Measurements from ENCODE around the gene EPHA8.

Gene EPHA8

GRCh38 chr1:22625262-22625925 is 62.1 kb downstream of the EPHA8 start:
- DNase-seq, result no peak

- no peak for DNase-seq
Observed at GRCh38 chr1:22626237-22627157, 63.2 kb downstream of the EPHA8 start.

- DNase-seq, result no peak
Observed at GRCh38 chr1:22627331-22627730, 64.0 kb downstream of the EPHA8 start.

- DNase-seq, result no peak
Observed at GRCh38 chr1:22628698-22629444, 65.6 kb downstream of the EPHA8 start.

- no peak for DNase-seq
Observed at GRCh38 chr1:22629886-22630285, 66.6 kb downstream of the EPHA8 start.

GRCh38 chr1:22633697-22634463 is 70.6 kb downstream of the EPHA8 start:
- DNase-seq, result no peak

GRCh38 chr1:22635436-22635835 is 72.1 kb downstream of the EPHA8 start:
- no peak for DNase-seq

- DNase-seq, result no peak
Observed at GRCh38 chr1:22636353-22636752, 73.1 kb downstream of the EPHA8 start, which contains the start of gene C1QA. TSS of gene C1QA (plus strand) at chr1:22636628. CDS start at chr1:22637617, 989 bp downstream.

- no peak for DNase-seq
Observed at GRCh38 chr1:22636927-22637326, 73.6 kb downstream of the EPHA8 start.

- DNase-seq, result no peak
Observed at GRCh38 chr1:22637907-22638445, 74.7 kb downstream of the EPHA8 start.

GRCh38 chr1:22638476-22639234 is 75.4 kb downstream of the EPHA8 start:
- DNase-seq, result no peak

GRCh38 chr1:22639286-22639685 is 76.0 kb downstream of the EPHA8 start:
- no peak for DNase-seq

- no peak for DNase-seq
Observed at GRCh38 chr1:22641247-22641646, 78.0 kb downstream of the EPHA8 start.

GRCh38 chr1:22641906-22642636 is 78.8 kb downstream of the EPHA8 start:
- peak; percentile 35 for DNase-seq

- DNase-seq, result no peak
Observed at GRCh38 chr1:22643381-22643780, 80.1 kb downstream of the EPHA8 start, which contains the start of gene C1QC. TSS of gene C1QC (plus strand) at chr1:22643633. CDS start at chr1:22644024, 391 bp downstream.

GRCh38 chr1:22643928-22644327 is 80.6 kb downstream of the EPHA8 start:
- DNase-seq, result no peak

GRCh38 chr1:22645931-22646330 is 82.6 kb downstream of the EPHA8 start:
- no peak for DNase-seq

GRCh38 chr1:22646384-22646783 is 83.1 kb downstream of the EPHA8 start:
- no peak for DNase-seq

GRCh38 chr1:22650089-22650693 is 86.9 kb downstream of the EPHA8 start:
- DNase-seq, result no peak
